ENCODE results near the gene GRM8.

- TF ChIP-seq CTCF (IDR thresholded peaks at IDR 0.05; ENCODE audit: low read depth, low read length, missing input control): no peak
- TF ChIP-seq GABPA (IDR thresholded peaks at IDR 0.05 in 1 of 2, conservative IDR thresholded peaks at IDR 0.05 in 1 of 2): no peak
- no peak for TF ChIP-seq NR2F2 (IDR thresholded peaks at IDR 0.05)
- no peak for TF ChIP-seq RAD21 (IDR thresholded peaks at IDR 0.05)
- no peak for TF ChIP-seq EGR1 (IDR thresholded peaks at IDR 0.05; ENCODE audit: low read depth in 2 of 2)
- no peak for TF ChIP-seq RXRA (IDR thresholded peaks at IDR 0.05)
- TF ChIP-seq SP1 (IDR thresholded peaks at IDR 0.05): no peak
- TF ChIP-seq REST (IDR thresholded peaks at IDR 0.05): no peak
- TF ChIP-seq MAX (IDR thresholded peaks at IDR 0.05): no peak
- no peak for TF ChIP-seq ZBTB33 (IDR thresholded peaks at IDR 0.05)
- TF ChIP-seq ATF3 (IDR thresholded peaks at IDR 0.05): no peak
- TF ChIP-seq TAF1 (conservative IDR thresholded peaks at IDR 0.05): no peak
Measured at GRCh38 chr7:126557271-126557670, 695.5 kb downstream of the GRM8 start.
